Common myeloid progenitor, CD34-positive (primary cell): ENCODE data around the gene NRROS.

Experiments used
- CTCF ChIA-PET: fragments of 350-600 bp; sonication (Branson Sonifier 250); formaldehyde crosslinking; loops from one replicate; lab custom pipeline; 2021; ENCODE audit warnings: antibody characterized with exemption; lab: Charles Lee
- POLR2A ChIA-PET: fragments of 350-600 bp; sonication (Branson Sonifier 250); formaldehyde crosslinking; loops from one replicate; lab custom pipeline; 2021; ENCODE audit warnings: antibody characterized with exemption; lab: Charles Lee
- DNase-seq, 3 donors: peaks; one replicate each; pipeline versions ENCODE4 v3.0.0 to v3.0.0-alpha.2; 2013
- H3K27ac ChIP-seq, 2 experiments: 1 replicate in 1 of 2; 2 replicates in 1 of 2; pipeline ENCODE4 v1.7.0; 2013; ENCODE audit warnings: inconsistent platforms in 2 of 2, low read length in 2 of 2, mild to moderate bottlenecking in 2 of 2, low read depth in 1 of 2, moderate library complexity in 1 of 2; ENCODE audit not compliant: severe bottlenecking in 2 of 2, insufficient read depth in 1 of 2, poor library complexity in 1 of 2
- H3K27me3 ChIP-seq, 5 experiments: replicated peaks in 2 of 5; 1 replicate in 3 of 5; 2 replicates in 2 of 5; pipeline versions ENCODE4 v1.6.1 to v1.7.0; 2013; ENCODE audit warnings: low read length in 4 of 5, mild to moderate bottlenecking in 2 of 5, moderate library complexity in 2 of 5, inconsistent platforms in 1 of 5; ENCODE audit not compliant: insufficient read depth in 5 of 5, control insufficient read depth in 4 of 5
- H3K36me3 ChIP-seq, 4 experiments: 1 replicate in 2 of 4; 2 replicates in 2 of 4; pipeline versions ENCODE4 v1.6.1 to v1.7.0; 2013; ENCODE audit warnings: low read length in 3 of 4, control low read depth in 1 of 4, mild to moderate bottlenecking in 1 of 4; ENCODE audit not compliant: control insufficient read depth in 4 of 4, insufficient read depth in 4 of 4
- H3K4me1 ChIP-seq, 4 experiments: 1 replicate in 3 of 4; 2 replicates in 1 of 4; pipeline versions ENCODE4 v1.6.1 to v1.7.1; 2013; ENCODE audit warnings: low read length in 3 of 4, mild to moderate bottlenecking in 3 of 4, control low read depth in 1 of 4, inconsistent platforms in 1 of 4, moderate library complexity in 1 of 4; ENCODE audit not compliant: control insufficient read depth in 4 of 4, insufficient read depth in 4 of 4; ENCODE audit errors: control extremely low read depth in 1 of 4
- H3K4me3 ChIP-seq, 7 experiments: 1 replicate in 4 of 7; 2 replicates in 3 of 7; pipeline versions ENCODE4 v1.5.1 to v1.7.0; 2013; ENCODE audit warnings: mild to moderate bottlenecking in 7 of 7, low read length in 6 of 7, moderate library complexity in 6 of 7, inconsistent platforms in 2 of 7, low read depth in 2 of 7, control low read depth in 1 of 7; ENCODE audit not compliant: insufficient read depth in 4 of 7, control insufficient read depth in 1 of 7; ENCODE audit errors: extremely low read depth in 1 of 7
- H3K9me3 ChIP-seq, 5 experiments: 1 replicate in 4 of 5; 2 replicates in 1 of 5; pipeline versions ENCODE4 v1.6.1 to v1.7.1; 2013; ENCODE audit warnings: low read length in 4 of 5, mild to moderate bottlenecking in 2 of 5, inconsistent platforms in 1 of 5, low read depth in 1 of 5, moderate library complexity in 1 of 5; ENCODE audit not compliant: control insufficient read depth in 4 of 5, insufficient read depth in 2 of 5; ENCODE audit errors: control extremely low read depth in 1 of 5
- WGBS: methylation state at CpG from one replicate; pipeline ENCODE4 v1.1.5; 2013; ENCODE audit not compliant: insufficient coverage; 5-methylcytosine and 5-hydroxymethylcytosine counted together

NRROS gene

DNA sequence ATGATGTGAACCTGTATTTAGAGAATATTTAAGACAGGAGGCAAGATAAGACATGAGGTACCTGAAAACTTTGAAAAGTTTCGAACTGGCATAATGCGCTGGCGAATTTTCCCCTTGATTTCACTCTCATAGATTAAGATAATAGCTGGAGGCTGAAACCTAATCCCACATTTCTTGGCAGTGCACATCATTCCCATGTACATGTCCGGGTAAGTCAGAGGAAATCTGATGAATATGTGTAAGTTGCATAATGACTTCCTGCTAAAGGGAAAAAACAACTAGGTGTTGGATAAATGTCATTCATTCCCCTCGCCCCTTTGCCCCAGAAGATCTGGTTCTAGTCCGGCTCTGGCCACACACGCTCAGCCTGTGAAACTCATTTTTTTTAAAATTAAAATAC is 69.0 kb downstream of the NRROS start:
- CTCF ChIA-PET: interaction anchor here (0.8 to 3.1 kb wide), 3 partner anchors 11 to 139 kb away, joined by 3 to 8 read pairs (median 6); no protein-coding TSS in a partner anchor
- 100% methylated on average over 6 of the region's 7 CpGs for WGBS
- DNase-seq: no peak
- no peaks in the 10 kb centered on the region for H3K9me3 ChIP-seq
- H3K27me3 ChIP-seq: no peaks in the 10 kb centered on the region
- H3K4me1 ChIP-seq: peaks cover 3 to 30% (median 17%) of the 10 kb centered on the region in 4 experiments
- H3K36me3 ChIP-seq: no peaks in the 10 kb centered on the region
- POLR2A ChIA-PET: no interaction called here
- H3K4me3 ChIP-seq: no peak overlapping the region
- H3K27ac ChIP-seq: no peak overlapping the region
